Lung (tissue), 12 donors: ENCODE results near the gene SCARB1. TPM values are rescaled to one million over a fixed set of nuclear protein-coding genes. Genes with fewer than 3 reads are reported as not detected.
A peak's percentile ranks its signal among the peaks of the same experiment; 100 is the strongest.

Source experiments
- ATAC-seq: fragments of 200-7000 bp; cut with Tn5 transposase; one replicate; pipeline ENCODE4 v1.9.1; 2020; ENCODE audit warnings: moderate number of reproducible peaks; ENCODE audit not compliant: insufficient read depth, low FRiP score
- DNase-seq, 3 donors: peaks; one replicate each; pipeline ENCODE4 v3.0.0-alpha.2; 2013 to 2017
- H3K27ac ChIP-seq, 2 donors: one replicate each; pipeline ENCODE4 v1.5.1; 2013; ENCODE audit warnings: mild to moderate bottlenecking in 2 of 2, moderate library complexity in 2 of 2, control low read depth in 1 of 2, inconsistent platforms in 1 of 2, low read depth in 1 of 2, low read length in 1 of 2
- H3K27me3 ChIP-seq, 3 donors: one replicate each; pipeline ENCODE4 v1.5.1; 2013; ENCODE audit warnings: low read length in 2 of 3; ENCODE audit not compliant: control insufficient read depth in 3 of 3, insufficient read depth in 3 of 3
- H3K36me3 ChIP-seq, 4 donors: one replicate each; pipeline ENCODE4 v1.5.1; 2013; ENCODE audit warnings: low read length in 4 of 4, mild to moderate bottlenecking in 1 of 4, moderate library complexity in 1 of 4; ENCODE audit not compliant: control insufficient read depth in 4 of 4, insufficient read depth in 4 of 4
- H3K4me1 ChIP-seq, 5 donors: one replicate each; pipeline ENCODE4 v1.5.1; 2013; ENCODE audit warnings: low read length in 5 of 5, mild to moderate bottlenecking in 2 of 5, moderate library complexity in 1 of 5; ENCODE audit not compliant: control insufficient read depth in 5 of 5, insufficient read depth in 5 of 5
- H3K4me3 ChIP-seq: one replicate; pipeline ENCODE4 v1.5.1; 2013; ENCODE audit warnings: mild to moderate bottlenecking, control low read depth, moderate library complexity
- H3K9ac ChIP-seq, 2 donors: one replicate each; pipeline ENCODE4 v1.5.1; 2013; ENCODE audit warnings: low read length in 2 of 2, control low read depth in 1 of 2; ENCODE audit not compliant: insufficient read depth in 1 of 2
- H3K9me3 ChIP-seq, 4 donors: one replicate each; pipeline ENCODE4 v1.5.1; 2013; ENCODE audit warnings: low read length in 3 of 4, mild to moderate bottlenecking in 1 of 4, moderate library complexity in 1 of 4; ENCODE audit not compliant: control insufficient read depth in 4 of 4, insufficient read depth in 3 of 4
- WGBS, 2 donors: extraction: QIAGEN DNeasy Blood & Tissue Kit; methylation state at CpG; one replicate each; pipeline ENCODE4 v1.1.7; 2013; 5-methylcytosine and 5-hydroxymethylcytosine counted together
- polyA plus RNA-seq, 2 donors: library from polyadenylated mRNA; stranded (reverse); fragments of 200-250 nt; gene quantifications; one replicate each; pipeline ENCODE4 v1.2.1, GENCODE V29; 2013
- total RNA-seq, 2 donors: library from RNA; depleted of rRNA in 1 of 2; stranded (reverse); fragments of >200 nt in 1 of 2; gene quantifications; one replicate each; pipeline ENCODE4 v1.2.1, GENCODE V29; 2014 to 2021
- TF ChIP-seq, protein P1 (sequence below): IDR thresholded peaks from 2 replicates; pipeline ENCODE4 v1.5.1; 2012; ENCODE audit warnings: mild to moderate bottlenecking; ENCODE audit errors: control extremely low read depth, extremely low read depth
- donor health status: control.
- donor health status: control.
- donor health status: Bipolar disorder and iron deficiency.
- donor health status: healthy.
- donor health status: DM: yes; HTN: yes; CAD: no.

The SCARB1 gene
- total and polyA plus RNA-seq, 4 donors: 11.9 to 31.3 (median 28.8) TPM

DNA sequence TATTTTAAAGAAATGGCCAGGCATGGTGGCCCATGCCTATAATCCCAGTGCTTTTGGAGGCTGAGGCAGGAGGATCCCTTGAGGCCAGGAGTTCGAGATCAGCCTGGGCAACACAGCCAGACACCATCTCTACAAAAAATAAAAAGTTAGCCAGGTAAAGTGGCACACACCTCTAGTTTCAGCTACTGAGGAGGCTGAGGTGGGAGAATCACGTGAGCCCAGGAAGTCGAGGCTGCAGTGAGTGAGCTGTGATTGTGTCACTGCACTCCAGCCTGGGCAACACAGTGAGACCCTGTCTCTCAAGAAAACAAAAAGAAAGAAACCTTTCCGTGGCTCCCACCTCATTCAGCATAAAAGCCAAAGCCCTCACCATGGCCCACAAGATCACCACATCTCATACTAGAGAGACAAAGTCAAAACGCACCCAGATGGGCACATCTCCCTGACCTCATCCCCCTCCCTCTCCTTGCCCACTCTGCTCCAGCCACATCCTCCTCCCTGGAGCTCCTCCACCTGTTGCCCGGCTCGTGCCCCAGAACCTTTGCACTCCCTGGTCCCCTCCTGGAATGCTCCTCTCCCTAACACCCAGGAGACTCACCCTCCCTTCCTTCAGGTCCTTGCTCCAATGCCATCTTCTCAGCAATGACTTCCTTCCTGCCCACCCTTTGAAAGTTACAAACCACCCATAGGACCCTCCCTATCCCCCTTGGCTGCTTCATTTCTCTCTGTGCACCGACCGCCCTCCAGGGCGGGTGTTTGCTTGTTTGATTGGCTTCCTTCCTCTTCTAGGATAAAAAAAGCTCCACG, 4.8 kb upstream of the SCARB1 start:
- TF ChIP-seq, protein P1, sequence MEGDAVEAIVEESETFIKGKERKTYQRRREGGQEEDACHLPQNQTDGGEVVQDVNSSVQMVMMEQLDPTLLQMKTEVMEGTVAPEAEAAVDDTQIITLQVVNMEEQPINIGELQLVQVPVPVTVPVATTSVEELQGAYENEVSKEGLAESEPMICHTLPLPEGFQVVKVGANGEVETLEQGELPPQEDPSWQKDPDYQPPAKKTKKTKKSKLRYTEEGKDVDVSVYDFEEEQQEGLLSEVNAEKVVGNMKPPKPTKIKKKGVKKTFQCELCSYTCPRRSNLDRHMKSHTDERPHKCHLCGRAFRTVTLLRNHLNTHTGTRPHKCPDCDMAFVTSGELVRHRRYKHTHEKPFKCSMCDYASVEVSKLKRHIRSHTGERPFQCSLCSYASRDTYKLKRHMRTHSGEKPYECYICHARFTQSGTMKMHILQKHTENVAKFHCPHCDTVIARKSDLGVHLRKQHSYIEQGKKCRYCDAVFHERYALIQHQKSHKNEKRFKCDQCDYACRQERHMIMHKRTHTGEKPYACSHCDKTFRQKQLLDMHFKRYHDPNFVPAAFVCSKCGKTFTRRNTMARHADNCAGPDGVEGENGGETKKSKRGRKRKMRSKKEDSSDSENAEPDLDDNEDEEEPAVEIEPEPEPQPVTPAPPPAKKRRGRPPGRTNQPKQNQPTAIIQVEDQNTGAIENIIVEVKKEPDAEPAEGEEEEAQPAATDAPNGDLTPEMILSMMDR: no peak
- no peak for ATAC-seq
- Histone ChIP-seq H3K9me3 (no peaks in the 10 kb centered on the region), H3K4me3 (no peak overlapping the region), H3K36me3 (no peaks in the 10 kb centered on the region), H3K27me3 (no peaks in the 10 kb centered on the region), H3K4me1 (peaks cover 0 to 15% (median 3%) of the 10 kb centered on the region in 5 donors), H3K9ac (no peak overlapping the region), H3K27ac (peak overlapping the region in 1 of 2 donors; percentile 66)
- no peak for DNase-seq
- 36 to 53% methylated on average over 11 of the region's 11 CpGs for WGBS, 2 donors

DNA sequence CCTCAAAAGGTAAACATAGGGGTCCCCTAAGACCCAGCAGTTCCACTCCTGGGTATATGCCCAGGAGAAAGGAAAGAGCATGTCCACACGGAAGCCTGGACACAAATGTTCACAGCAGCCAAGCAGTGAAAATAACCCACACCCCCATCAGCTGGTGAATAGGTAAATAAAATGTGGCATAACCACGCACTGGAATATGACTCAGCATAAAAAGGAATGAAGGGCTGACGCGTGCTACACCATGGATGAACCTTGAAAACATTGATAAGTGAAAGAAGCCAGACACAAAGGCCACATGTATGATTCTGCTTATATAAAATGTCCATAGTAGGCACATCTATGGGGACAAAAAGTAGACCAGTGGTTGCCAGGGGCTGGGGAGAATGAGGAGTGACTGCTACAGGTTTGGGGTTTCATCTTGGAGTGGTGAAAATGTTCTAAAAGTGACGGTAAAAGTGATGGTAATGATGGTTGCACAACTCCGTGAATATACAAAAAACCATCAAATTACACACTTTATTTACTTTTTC, 3.8 kb upstream of the SCARB1 start:
- Histone ChIP-seq H3K4me1 (peaks cover 0 to 19% (median 5%) of the 10 kb centered on the region in 5 donors), H3K9ac (no peak overlapping the region), H3K9me3 (no peaks in the 10 kb centered on the region), H3K36me3 (no peaks in the 10 kb centered on the region), H3K27ac (no peak overlapping the region), H3K27me3 (no peaks in the 10 kb centered on the region), H3K4me3 (no peak overlapping the region)
- WGBS, 2 donors: 41 to 45% methylated on average over 6 of the region's 6 CpGs
- DNase-seq (no peak), ATAC-seq (no peak)
- TF ChIP-seq, protein P1: no peak

DNA sequence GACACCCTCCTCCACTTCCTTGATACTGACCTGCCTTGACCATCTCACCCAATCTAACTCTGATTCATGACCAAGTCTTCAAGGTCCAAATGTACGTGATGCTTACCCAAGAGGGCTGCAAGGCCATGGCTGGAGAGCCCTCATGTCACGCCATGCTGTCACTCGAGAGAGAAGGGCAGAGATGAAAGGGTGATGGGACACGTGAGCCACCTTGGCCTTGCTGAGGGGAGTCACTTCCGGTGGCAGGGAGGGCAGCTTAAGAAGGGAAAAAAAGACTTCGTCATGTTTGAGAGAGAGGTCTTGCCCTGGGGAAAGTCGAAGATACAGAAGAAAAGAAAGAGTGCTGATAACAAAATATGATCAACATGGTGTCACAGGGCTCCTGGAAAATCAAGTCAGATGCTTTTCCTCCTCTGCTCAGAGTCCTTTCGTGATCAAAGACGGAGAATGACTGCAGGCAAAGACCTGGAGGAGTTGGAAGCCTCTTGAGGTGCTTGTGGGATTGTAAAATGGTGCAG, 3.3 kb upstream of the SCARB1 start:
- Histone ChIP-seq H3K9me3 (no peaks in the 10 kb centered on the region), H3K4me3 (no peak overlapping the region), H3K9ac (no peak overlapping the region), H3K4me1 (peaks cover 0 to 19% (median 5%) of the 10 kb centered on the region in 5 donors), H3K27me3 (no peaks in the 10 kb centered on the region), H3K27ac (no peak overlapping the region), H3K36me3 (no peaks in the 10 kb centered on the region)
- ATAC-seq (no peak), DNase-seq (no peak)
- TF ChIP-seq, protein P1: no peak
- 87% methylated on average over 9 of the region's 9 CpGs for WGBS, 2 donors
